Measurements from ENCODE around the gene ARL8A. TPM values are rescaled to one million over a fixed set of nuclear protein-coding genes. Genes with fewer than 3 reads are reported as not detected.
"Not testable (repeated sequence)": the region's sequence is repeated elsewhere in the genome, so short reads cannot be mapped to it uniquely, and the experiment has no call there.

Gene ARL8A
- total RNA-seq, 1 donor from 2014 or later = 25.5 TPM

GRCh38 chr1:202117898-202118371 is 26.6 kb downstream of the ARL8A start:
- Histone ChIP-seq H3K36me3 (no peaks in the 10 kb centered on the region), H3K9me3 (no peaks in the 10 kb centered on the region), H3K27ac (no peak overlapping the region), H3K27me3 (no peaks in the 10 kb centered on the region), H3K4me1 (peaks cover 9% of the 10 kb centered on the region), H3K4me3 (no peak overlapping the region)
- intact Hi-C loops (cut with DNase I) = no loop called here
- TF ChIP-seq CTCF (IDR thresholded peaks at IDR 0.05) = no peak
- no peak for TF ChIP-seq POLR2A (IDR thresholded peaks at IDR 0.05)
- TF ChIP-seq POLR2AphosphoS5 (IDR thresholded peaks at IDR 0.05; ENCODE audit: insufficient read depth in 1 of 2, low read depth in 1 of 2) = no peak
- DNase-seq (ENCODE audit: extremely low spot score in 2 of 2) = no peak

GRCh38 chr1:202116287-202116686 is 28.2 kb downstream of the ARL8A start:
- intact Hi-C loops (cut with DNase I) = no loop called here
- no peak for TF ChIP-seq POLR2AphosphoS5 (IDR thresholded peaks at IDR 0.05; ENCODE audit: insufficient read depth in 1 of 2, low read depth in 1 of 2)
- H3K4me3 ChIP-seq = no peak overlapping the region

GRCh38 chr1:202113690-202114300 is 30.7 kb downstream of the ARL8A start:
- no peaks in the 10 kb centered on the region for H3K9me3 ChIP-seq
- peaks cover 13% of the 10 kb centered on the region for H3K4me1 ChIP-seq
- intact Hi-C loops (cut with DNase I) = no loop called here
- no peaks in the 10 kb centered on the region for H3K27me3 ChIP-seq
- no peak for TF ChIP-seq POLR2AphosphoS5 (IDR thresholded peaks at IDR 0.05; ENCODE audit: insufficient read depth in 1 of 2, low read depth in 1 of 2)
- TF ChIP-seq CTCF (IDR thresholded peaks at IDR 0.05) = no peak
- no peak for TF ChIP-seq POLR2A (IDR thresholded peaks at IDR 0.05)
- H3K27ac ChIP-seq = peak overlapping the region; percentile 72
- no peaks in the 10 kb centered on the region for H3K36me3 ChIP-seq
- DNase-seq (ENCODE audit: extremely low spot score in 2 of 2) = no peak
- no peak overlapping the region for H3K4me3 ChIP-seq

More at GRCh38 chr1:202116287-202116686, 28.2 kb downstream of the ARL8A start:
- DNase-seq (ENCODE audit: extremely low spot score in 2 of 2) = no peak
- Histone ChIP-seq H3K27me3 (no peaks in the 10 kb centered on the region), H3K4me1 (peaks cover 13% of the 10 kb centered on the region), H3K27ac (no peak overlapping the region), H3K36me3 (no peaks in the 10 kb centered on the region), H3K9me3 (no peaks in the 10 kb centered on the region)

GRCh38 chr1:202112859-202113689 is 31.5 kb downstream of the ARL8A start:
- no peak for DNase-seq (ENCODE audit: extremely low spot score in 2 of 2)
- H3K4me1 ChIP-seq = peaks cover 13% of the 10 kb centered on the region
- intact Hi-C loops (cut with DNase I) = no loop called here
- H3K27me3 ChIP-seq = no peaks in the 10 kb centered on the region
- H3K27ac ChIP-seq = peak overlapping the region; percentile 72
- TF ChIP-seq POLR2AphosphoS5 (IDR thresholded peaks at IDR 0.05; ENCODE audit: insufficient read depth in 1 of 2, low read depth in 1 of 2) (no peak), POLR2A (IDR thresholded peaks at IDR 0.05) (no peak), CTCF (IDR thresholded peaks at IDR 0.05) (no peak)
- H3K36me3 ChIP-seq = no peaks in the 10 kb centered on the region
- no peaks in the 10 kb centered on the region for H3K9me3 ChIP-seq
- H3K4me3 ChIP-seq = no peak overlapping the region

GRCh38 chr1:202111589-202111988 is 32.9 kb downstream of the ARL8A start:
- H3K4me1 ChIP-seq = peaks cover 13% of the 10 kb centered on the region
- H3K27me3 ChIP-seq; H3K9me3 ChIP-seq; intact Hi-C loops (cut with DNase I); DNase-seq (ENCODE audit: extremely low spot score in 2 of 2); H3K27ac ChIP-seq; H3K36me3 ChIP-seq; H3K4me3 ChIP-seq: not testable (repeated sequence)

GRCh38 chr1:202110977-202111376 is 33.6 kb downstream of the ARL8A start:
- H3K27me3 ChIP-seq = no peaks in the 10 kb centered on the region
- intact Hi-C loops (cut with DNase I) = no loop called here
- TF ChIP-seq POLR2A (IDR thresholded peaks at IDR 0.05) (no peak), POLR2AphosphoS5 (IDR thresholded peaks at IDR 0.05; ENCODE audit: insufficient read depth in 1 of 2, low read depth in 1 of 2) (no peak), CTCF (IDR thresholded peaks at IDR 0.05) (no peak)
- no peaks in the 10 kb centered on the region for H3K9me3 ChIP-seq
- H3K4me1 ChIP-seq = peaks cover 13% of the 10 kb centered on the region
- H3K4me3 ChIP-seq = no peak overlapping the region
- H3K27ac ChIP-seq = no peak overlapping the region
- no peak for DNase-seq (ENCODE audit: extremely low spot score in 2 of 2)
- H3K36me3 ChIP-seq = no peaks in the 10 kb centered on the region

Data from vagina (tissue), 2 donors.